OCI-M1 (cell line): ENCODE data around the gene NOP9.

Experiments used
- DNase-seq: peaks from one replicate; lab custom pipeline; 2025; lab: John Stamatoyannopoulos, UW

NOP9 gene

DNA sequence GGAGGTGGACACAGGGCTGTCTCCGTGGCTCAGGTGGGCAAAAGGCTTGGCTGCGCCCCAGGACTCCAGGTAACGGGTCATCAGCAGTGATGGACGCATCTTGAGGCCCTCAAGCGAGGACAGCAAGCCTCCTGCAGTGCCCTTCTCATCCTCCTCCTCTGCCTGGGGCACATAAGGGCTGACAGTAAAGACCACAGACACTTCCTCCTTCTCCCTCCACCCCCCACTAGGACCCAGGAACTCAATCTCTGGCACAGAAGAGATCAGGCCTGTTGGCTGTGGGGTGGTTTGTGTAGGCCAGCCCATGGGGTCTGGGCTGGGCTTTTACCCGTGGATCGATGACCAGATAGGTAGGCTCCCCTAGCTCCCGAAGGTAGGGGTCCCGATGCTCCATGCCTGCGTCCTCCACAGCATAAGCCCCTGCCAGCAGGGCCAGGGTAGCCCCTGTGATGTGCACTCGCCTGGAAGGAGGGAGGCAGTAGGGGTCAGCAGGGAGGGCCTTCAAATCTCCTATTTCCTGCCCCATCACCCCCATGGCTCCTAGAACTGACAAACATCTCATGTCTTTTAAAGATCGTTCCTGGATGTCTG is 29.5 kb downstream of the NOP9 start:
- DNase-seq, result no peak

GRCh38 chr14:24329736-24330135 is 30.1 kb downstream of the NOP9 start:
- DNase-seq, result peak; percentile 4

DNA sequence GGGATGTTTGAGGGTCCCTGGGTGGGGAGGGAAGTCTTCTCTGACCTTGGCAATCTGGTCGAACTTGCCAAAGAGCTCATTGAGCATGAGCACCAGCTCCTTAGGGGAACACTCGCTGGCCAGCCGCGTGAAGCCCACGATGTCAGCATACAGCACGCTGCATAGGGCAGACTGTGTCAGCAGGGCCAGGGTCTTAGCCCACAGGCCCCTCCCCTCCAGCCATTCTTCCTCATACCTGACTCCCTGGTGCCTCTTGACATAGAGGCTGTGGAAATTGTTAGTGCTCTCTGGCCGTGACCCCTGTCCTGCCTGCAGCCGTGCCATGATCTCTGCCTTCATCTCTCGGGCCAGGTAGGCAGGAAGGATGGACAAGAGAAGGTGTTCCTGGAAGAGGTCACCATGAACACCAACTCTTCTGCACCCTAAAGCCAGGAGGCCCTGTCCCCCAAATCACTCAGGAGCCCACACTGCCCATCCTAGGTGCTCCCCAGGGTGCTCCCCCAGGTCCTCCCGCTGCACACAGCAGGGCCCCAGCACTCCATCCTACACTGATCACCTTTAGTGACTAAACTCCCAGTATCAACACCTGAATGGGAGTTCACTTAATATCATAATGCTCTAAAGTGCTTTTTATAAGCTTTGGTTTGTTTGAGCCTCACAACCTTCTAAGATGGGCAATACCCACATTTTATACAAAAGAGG is 31.5 kb downstream of the NOP9 start:
- no peak for DNase-seq

- no peak for DNase-seq
Observed at GRCh38 chr14:24331731-24332267, 32.1 kb downstream of the NOP9 start.

DNA sequence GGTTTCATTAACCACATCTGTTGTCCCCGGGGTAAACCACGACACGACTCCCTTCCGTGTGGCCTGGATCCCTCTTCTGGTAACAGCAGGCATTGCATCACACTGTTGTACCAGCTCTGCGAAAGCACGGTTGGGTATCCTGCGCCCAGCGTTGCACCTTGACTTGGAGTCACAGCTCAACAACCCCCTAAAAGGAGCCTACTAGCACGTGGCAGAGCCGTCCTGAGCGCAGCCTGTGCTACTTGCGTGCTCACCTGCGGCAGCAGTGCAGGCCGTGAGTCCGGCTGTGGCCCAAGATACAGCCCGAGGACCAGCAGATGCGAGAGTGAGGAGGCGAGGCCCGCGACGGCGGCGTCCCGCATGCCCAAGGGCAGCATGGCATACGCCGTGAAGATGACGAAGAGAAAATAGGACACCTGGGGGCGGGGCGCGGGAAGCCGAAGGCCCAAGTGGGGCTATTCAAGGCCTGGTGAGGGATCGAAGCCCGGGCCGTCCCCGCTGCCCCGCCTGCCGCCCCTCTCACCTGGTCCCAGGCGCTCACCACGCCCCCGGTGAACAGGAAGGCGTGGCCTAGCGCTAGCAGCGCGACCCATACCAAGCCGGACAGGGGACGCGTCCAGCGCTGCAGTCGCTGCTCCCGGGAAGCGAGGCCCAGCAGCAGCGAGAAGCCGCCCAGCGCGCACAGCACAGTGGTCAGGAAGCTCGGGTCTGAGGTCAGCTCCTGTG is 32.8 kb downstream of the NOP9 start:
- DNase-seq, result peak; percentile 70

GRCh38 chr14:24334431-24335291 is 35.0 kb downstream of the NOP9 start, which contains the start of gene ADCY4:
Gene ADCY4, minus strand, starts transcription at chr14:24335071. Its CDS starts 419 bp downstream, at chr14:24334652.
- DNase-seq, result no peak

- no peak for DNase-seq
Observed at GRCh38 chr14:24335461-24336171, 36.0 kb downstream of the NOP9 start.

GRCh38 chr14:24337144-24337823 is 37.6 kb downstream of the NOP9 start:
- DNase-seq, result no peak

- no peak for DNase-seq
Observed at GRCh38 chr14:24337824-24338175, 38.1 kb downstream of the NOP9 start.

GRCh38 chr14:24338843-24339242 is 39.2 kb downstream of the NOP9 start:
- no peak for DNase-seq

DNA sequence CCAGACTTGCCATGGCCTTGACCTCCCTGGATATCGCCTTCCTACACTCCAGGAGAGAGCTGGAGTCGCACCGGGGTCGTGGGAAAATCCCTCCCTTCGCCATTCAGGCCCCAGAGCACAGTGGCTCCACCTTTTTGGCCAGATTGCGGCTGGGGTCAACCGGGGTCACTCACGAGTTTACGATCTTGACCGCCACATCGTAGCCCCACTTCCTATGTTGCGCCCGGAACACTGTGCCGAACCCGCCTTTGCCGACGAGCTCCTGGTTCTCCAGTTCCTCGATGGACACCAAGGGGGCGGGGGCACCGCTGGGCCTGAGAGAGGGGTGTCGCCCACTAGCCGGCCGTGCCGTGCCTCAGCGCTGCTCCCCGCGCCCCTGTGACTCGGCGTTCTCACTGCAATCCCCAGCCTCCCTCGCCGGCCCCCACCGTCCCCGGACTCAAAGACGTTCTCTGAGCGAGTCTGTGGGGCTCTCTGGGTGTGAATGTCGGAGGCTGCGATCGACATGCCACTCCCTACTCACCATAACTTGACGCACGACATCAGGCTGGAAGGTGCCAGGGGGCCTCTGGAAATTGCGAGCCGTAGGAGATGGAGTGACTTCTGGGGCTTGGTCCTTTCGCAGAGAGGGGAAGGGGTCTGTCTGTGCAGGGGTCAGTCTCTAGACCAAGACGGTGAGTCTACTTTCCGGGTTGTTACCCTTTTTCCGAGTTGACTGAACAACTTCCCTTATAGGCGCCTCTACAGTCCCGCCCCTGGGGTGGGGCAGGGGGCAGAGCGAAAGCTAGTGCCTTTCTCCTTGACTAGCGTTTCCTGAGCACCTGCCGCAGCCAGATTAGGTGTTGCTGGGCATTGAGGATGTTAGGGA is 39.9 kb downstream of the NOP9 start, which contains the start of gene RIPK3:
RIPK3 (minus strand) TSS at position 708 of the 868 bp plus-strand sequence; CDS start at position 543, 165 bp downstream.
- DNase-seq, result no peak

DNA sequence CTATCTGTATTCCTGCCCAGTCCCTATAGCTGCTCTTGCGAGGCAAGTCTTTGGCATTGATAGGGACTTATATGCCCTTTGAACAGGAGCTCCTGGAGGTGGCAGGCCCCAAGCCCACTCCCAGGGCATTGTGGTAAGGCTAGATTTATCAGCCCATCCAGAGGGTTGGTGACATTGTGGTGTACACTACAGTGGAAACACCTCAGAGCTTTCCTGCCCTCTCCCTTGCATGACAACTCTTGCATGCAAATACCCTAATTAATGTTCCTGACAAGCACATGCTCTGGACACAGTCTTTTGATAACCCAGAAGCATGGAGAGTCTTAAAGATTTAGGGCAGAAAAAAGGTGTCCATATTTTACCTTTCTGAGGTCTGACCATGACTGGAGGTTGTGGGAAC is 41.0 kb downstream of the NOP9 start:
- DNase-seq, result no peak

DNA sequence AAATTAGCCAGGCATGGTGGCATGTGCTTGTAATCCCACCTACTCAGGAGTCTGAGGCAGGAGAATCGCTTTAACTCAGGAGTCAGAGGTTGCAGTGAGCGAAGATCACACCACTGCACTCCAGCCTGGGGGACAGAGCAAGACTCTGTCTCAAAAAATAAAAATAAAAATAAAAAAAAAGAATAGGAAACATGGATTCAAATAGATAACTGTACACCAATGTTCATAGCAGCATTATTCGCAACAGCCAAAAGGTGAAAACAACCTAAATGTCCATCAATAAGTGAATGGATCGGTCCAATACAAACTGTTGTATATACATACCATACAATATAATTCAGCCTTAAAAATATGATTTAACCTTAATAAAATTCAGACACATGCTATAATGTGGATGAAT is 43.2 kb downstream of the NOP9 start:
- no peak for DNase-seq

- DNase-seq, result peak; percentile 32
Observed at GRCh38 chr14:24343795-24344660, 44.4 kb downstream of the NOP9 start.

GRCh38 chr14:24347134-24347533 is 47.5 kb downstream of the NOP9 start:
- no peak for DNase-seq

DNA sequence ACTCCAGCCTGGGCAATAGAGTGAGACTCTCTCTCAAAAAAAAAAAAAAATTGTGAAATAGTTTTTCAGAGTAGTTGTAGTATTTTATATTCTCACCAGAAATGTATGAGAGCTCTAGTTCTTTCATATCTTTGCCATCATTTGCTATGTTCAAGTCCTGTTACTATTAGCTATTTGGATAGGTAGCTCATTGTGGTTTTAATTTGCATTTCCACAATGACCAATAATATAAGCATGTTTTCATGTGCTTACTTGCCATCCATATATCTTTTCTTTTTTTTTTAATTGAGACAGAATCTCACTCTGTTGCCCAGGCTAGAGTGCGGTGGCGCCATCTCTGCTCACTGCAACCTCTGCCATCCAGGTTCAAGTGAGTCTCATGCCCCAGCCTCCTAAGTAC is 48.5 kb downstream of the NOP9 start:
- no peak for DNase-seq

DNA sequence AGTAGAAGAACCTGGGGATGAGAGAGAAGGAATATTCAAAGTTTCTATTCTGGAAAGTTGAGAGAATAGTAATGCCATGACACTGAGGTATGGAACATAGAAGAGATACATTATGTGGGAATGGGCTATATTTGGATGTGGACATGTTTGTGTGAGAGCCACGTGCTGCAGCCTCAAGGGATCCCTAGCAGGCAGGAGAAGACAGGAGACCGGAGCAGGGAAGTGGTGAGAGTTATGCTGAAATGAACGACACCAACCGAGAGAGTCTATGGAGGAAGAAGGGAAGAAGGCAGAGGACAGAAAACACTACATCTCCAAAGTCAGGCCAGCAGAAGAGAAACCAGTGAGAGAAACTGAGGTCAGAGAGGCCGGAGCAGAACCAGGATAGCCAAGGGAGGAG is 50.1 kb downstream of the NOP9 start:
- no peak for DNase-seq

- DNase-seq, result peak; percentile 33
Observed at GRCh38 chr14:24351517-24351916, 51.9 kb downstream of the NOP9 start.
